ENCODE data around the gene BCAS4. TPM values are rescaled to one million over a fixed set of nuclear protein-coding genes. Genes with fewer than 3 reads are reported as not detected.
"Not testable (repeated sequence)": the region's sequence is repeated elsewhere in the genome, so short reads cannot be mapped to it uniquely, and the experiment has no call there.

BCAS4 gene
- total RNA-seq, 1 experiment from 2014 or later = 13.5 TPM

DNA sequence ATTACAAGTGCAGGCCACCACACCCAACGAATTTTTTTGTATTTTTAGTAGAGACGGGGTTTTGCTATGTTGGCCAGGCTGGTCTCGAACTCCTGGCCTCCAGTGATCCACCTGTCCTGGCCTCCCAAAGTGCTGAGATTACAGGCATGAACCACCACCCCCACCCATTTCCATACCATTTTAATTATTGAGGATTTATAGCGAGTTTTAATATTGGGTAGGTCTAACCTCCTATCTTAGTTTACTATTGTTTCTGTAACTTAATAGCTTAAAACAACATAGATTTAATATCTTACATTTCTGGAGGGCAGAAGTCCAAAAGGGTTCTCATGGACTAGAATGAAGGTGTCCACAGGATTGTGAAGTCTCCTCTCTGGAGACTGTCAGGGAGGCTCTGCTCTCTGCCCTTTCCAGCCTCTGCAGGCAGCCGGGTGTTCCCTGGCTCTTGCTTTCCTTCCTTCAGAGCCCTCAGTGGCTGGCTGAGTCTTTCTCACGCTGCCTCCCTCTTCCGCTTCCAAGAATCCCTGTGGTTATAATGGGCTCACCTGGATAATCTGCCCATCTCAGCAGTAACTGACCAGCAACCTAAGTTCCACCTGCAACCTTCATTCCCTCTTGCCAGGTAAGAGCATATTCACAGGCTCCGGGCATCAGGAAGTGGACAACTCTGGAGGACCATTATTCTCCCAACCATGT lies 18.6 kb upstream of the BCAS4 start:
- Mint-ChIP-seq H3K4me1 (ENCODE audit: low read depth, unreplicated experiment) (peaks cover 24% of the 10 kb centered on the region), H3K27ac (ENCODE audit: unreplicated experiment) (no peak overlapping the region), H3K4me3 (ENCODE audit: low read depth, unreplicated experiment) (no peak overlapping the region), H3K27me3 (ENCODE audit: unreplicated experiment) (no peaks in the 10 kb centered on the region), H3K36me3 (ENCODE audit: insufficient read depth, unreplicated experiment) (peaks cover 7% of the 10 kb centered on the region), H3K9me3 (ENCODE audit: low read depth, unreplicated experiment) (no peaks in the 10 kb centered on the region)
- CTCF ChIA-PET = interaction anchor here (0.6 to 1.8 kb wide), 2 partner anchors 14 to 168 kb away, joined by 3 to 4 read pairs; no protein-coding TSS in a partner anchor
- TF ChIP-seq, protein P1, sequence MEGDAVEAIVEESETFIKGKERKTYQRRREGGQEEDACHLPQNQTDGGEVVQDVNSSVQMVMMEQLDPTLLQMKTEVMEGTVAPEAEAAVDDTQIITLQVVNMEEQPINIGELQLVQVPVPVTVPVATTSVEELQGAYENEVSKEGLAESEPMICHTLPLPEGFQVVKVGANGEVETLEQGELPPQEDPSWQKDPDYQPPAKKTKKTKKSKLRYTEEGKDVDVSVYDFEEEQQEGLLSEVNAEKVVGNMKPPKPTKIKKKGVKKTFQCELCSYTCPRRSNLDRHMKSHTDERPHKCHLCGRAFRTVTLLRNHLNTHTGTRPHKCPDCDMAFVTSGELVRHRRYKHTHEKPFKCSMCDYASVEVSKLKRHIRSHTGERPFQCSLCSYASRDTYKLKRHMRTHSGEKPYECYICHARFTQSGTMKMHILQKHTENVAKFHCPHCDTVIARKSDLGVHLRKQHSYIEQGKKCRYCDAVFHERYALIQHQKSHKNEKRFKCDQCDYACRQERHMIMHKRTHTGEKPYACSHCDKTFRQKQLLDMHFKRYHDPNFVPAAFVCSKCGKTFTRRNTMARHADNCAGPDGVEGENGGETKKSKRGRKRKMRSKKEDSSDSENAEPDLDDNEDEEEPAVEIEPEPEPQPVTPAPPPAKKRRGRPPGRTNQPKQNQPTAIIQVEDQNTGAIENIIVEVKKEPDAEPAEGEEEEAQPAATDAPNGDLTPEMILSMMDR (IDR thresholded peaks at IDR 0.05; ENCODE audit: unreplicated experiment) = no peak
- intact Hi-C loops (cut with micrococcal nuclease; ENCODE audit: unreplicated experiment) = no loop called here
- no TSS peak for BruUV-seq (replicated peaks)
- no peak for DNase-seq

DNA sequence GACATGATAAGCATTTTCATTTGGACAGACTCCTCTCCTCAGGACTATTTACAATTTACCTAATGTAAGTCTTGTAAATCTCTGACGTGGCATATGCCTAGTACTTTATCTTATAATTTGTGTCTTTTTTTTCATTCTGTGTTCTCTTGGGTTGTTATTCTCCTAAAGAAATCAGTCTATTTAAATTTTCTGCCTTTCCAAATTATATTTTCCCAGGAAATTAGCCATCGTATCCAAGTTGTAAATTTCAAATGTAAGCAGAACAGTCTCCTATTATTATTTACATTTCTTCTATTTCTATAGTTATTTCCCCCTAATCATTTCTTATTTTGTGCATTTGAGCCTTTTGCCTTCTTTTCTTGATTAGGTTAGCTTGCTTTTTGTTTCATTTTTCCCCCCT lies 17.5 kb upstream of the BCAS4 start:
- intact Hi-C loops (cut with micrococcal nuclease; ENCODE audit: unreplicated experiment) = no loop called here
- H3K27me3 Mint-ChIP-seq (ENCODE audit: unreplicated experiment) = no peaks in the 10 kb centered on the region
- CTCF ChIA-PET = interaction anchor here (0.6 to 1.8 kb wide), 2 partner anchors 13 to 14 kb away, joined by 4 to 6 read pairs; no protein-coding TSS in a partner anchor
- H3K9me3 Mint-ChIP-seq (ENCODE audit: low read depth, unreplicated experiment) = no peaks in the 10 kb centered on the region
- peaks cover 14% of the 10 kb centered on the region for H3K4me1 Mint-ChIP-seq (ENCODE audit: low read depth, unreplicated experiment)
- no peak for DNase-seq
- TF ChIP-seq, protein P1 (IDR thresholded peaks at IDR 0.05; ENCODE audit: unreplicated experiment) = no peak
- H3K36me3 Mint-ChIP-seq (ENCODE audit: insufficient read depth, unreplicated experiment) = peaks cover 4% of the 10 kb centered on the region
- no peak overlapping the region for H3K4me3 Mint-ChIP-seq (ENCODE audit: low read depth, unreplicated experiment)
- H3K27ac Mint-ChIP-seq (ENCODE audit: unreplicated experiment) = no peak overlapping the region
- no TSS peak for BruUV-seq (replicated peaks)

DNA sequence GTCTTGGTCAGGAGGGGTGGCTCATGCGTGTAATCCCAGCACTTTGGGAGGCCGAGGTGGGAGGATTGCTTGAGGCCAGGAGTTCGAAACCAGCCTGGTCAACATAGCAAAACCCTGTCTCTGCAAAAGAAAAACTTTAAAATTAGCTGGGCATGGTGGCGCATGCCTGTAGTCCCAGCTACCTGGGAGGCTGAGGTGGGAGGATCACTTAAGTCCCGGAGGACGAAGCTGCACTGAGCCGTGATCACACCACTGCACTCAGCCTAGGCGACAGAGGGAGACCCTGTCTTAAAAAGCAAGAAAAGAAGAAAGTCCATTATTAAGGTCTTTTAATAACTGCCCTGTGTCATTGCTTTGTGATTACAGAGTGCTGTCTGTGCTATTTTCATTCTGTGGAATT lies 15.9 kb upstream of the BCAS4 start:
- H3K36me3 Mint-ChIP-seq (ENCODE audit: insufficient read depth, unreplicated experiment); intact Hi-C loops (cut with micrococcal nuclease; ENCODE audit: unreplicated experiment); H3K4me3 Mint-ChIP-seq (ENCODE audit: low read depth, unreplicated experiment); BruUV-seq (replicated peaks); H3K9me3 Mint-ChIP-seq (ENCODE audit: low read depth, unreplicated experiment); DNase-seq; H3K27me3 Mint-ChIP-seq (ENCODE audit: unreplicated experiment); H3K27ac Mint-ChIP-seq (ENCODE audit: unreplicated experiment): not testable (repeated sequence)
- CTCF ChIA-PET = interaction anchor here (0.7 to 0.8 kb wide), 4 partner anchors 11 to 597 kb away, joined by 3 to 5 read pairs (median 3); no protein-coding TSS in a partner anchor
- H3K4me1 Mint-ChIP-seq (ENCODE audit: low read depth, unreplicated experiment) = peaks cover 14% of the 10 kb centered on the region

DNA sequence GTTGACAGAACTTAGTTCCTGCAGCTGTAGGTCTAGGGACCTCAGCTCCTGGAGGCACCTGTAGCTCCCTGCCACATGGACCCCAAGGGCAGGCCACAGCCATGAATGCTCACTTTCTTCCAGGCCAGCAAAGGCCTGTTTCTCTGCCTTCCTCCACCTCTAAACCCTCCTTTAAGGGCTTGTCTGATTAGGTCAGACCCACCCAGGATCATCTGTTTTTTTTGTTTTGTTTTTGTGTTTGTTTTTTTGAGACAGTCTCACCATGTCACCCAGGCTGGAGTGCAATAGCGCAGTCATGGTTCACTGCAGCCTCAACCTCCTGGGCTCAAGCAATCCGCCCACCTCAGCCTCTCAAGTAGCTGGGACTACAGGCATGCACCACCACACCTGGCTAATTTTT lies 11.5 kb upstream of the BCAS4 start:
- Mint-ChIP-seq H3K9me3 (ENCODE audit: low read depth, unreplicated experiment) (no peaks in the 10 kb centered on the region), H3K27me3 (ENCODE audit: unreplicated experiment) (no peaks in the 10 kb centered on the region), H3K4me1 (ENCODE audit: low read depth, unreplicated experiment) (peaks cover 22% of the 10 kb centered on the region), H3K36me3 (ENCODE audit: insufficient read depth, unreplicated experiment) (no peaks in the 10 kb centered on the region), H3K4me3 (ENCODE audit: low read depth, unreplicated experiment) (no peak overlapping the region), H3K27ac (ENCODE audit: unreplicated experiment) (no peak overlapping the region)
- no TSS peak for BruUV-seq (replicated peaks)
- CTCF ChIA-PET = interaction anchor here (0.5 to 1.4 kb wide), 3 partner anchors 11 to 123 kb away, joined by 3 to 5 read pairs (median 4); partner anchors contain the start of gene BCAS4
- intact Hi-C loops (cut with micrococcal nuclease; ENCODE audit: unreplicated experiment) = no loop called here
- TF ChIP-seq, protein P1 (IDR thresholded peaks at IDR 0.05; ENCODE audit: unreplicated experiment) = no peak
- no peak for DNase-seq

DNA sequence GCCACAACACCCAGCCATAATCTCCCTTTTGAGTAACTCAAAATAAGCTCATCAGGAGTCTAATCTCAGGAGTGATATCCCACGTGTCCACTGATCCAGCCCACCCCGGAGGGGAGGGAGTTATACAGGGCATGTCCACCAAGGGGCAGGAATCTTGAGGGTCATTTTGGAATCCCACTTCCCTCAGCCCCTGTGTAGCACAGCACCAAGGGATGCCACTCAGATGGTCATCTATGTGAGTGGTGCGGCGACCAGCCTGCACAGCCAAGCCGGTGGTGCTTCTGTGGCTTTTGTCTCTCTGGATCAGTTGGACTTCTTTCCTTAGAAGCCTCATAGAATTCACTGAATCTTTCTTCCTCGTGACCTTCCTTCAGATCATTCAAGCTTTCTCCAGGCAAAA lies 11.0 kb upstream of the BCAS4 start:
- Mint-ChIP-seq H3K27ac (ENCODE audit: unreplicated experiment) (no peak overlapping the region), H3K36me3 (ENCODE audit: insufficient read depth, unreplicated experiment) (no peaks in the 10 kb centered on the region), H3K4me3 (ENCODE audit: low read depth, unreplicated experiment) (no peak overlapping the region), H3K9me3 (ENCODE audit: low read depth, unreplicated experiment) (no peaks in the 10 kb centered on the region), H3K27me3 (ENCODE audit: unreplicated experiment) (no peaks in the 10 kb centered on the region), H3K4me1 (ENCODE audit: low read depth, unreplicated experiment) (peaks cover 23% of the 10 kb centered on the region)
- TF ChIP-seq, protein P1 (IDR thresholded peaks at IDR 0.05; ENCODE audit: unreplicated experiment) = no peak
- CTCF ChIA-PET = interaction anchor here (0.5 to 1.4 kb wide), 2 partner anchors 11 to 123 kb away, joined by 4 to 5 read pairs; partner anchors contain the start of gene BCAS4
- BruUV-seq (replicated peaks) = no TSS peak
- intact Hi-C loops (cut with micrococcal nuclease; ENCODE audit: unreplicated experiment) = no loop called here
- no peak for DNase-seq

Measured in Calu3 (cell line).